Mesothelial cell of epicardium (in vitro differentiated cells): ENCODE results near the gene BARHL2. TPM values are rescaled to one million over a fixed set of nuclear protein-coding genes. Genes with fewer than 3 reads are reported as not detected.
A peak's percentile ranks its signal among the peaks of the same experiment; 100 is the strongest.

Experiments used
- DNase-seq, 2 experiments: peaks; one replicate each; pipeline ENCODE4 v3.0.0; 2021; ENCODE audit warnings: low spot score in 2 of 2; ENCODE audit not compliant: unreplicated experiment in 2 of 2
- H3K27ac Mint-ChIP-seq: 2 replicates; pipeline ENCODE4 v1.8.0; 2021; ENCODE audit warnings: mixed read lengths
- H3K27me3 Mint-ChIP-seq: 2 replicates; pipeline ENCODE4 v1.8.0; 2021; ENCODE audit warnings: low read depth, mixed read lengths
- H3K36me3 Mint-ChIP-seq: 2 replicates; pipeline ENCODE4 v1.8.0; 2021; ENCODE audit warnings: mixed read lengths
- H3K4me1 Mint-ChIP-seq: 2 replicates; pipeline ENCODE4 v1.8.0; 2021; ENCODE audit warnings: mixed read lengths
- H3K4me3 Mint-ChIP-seq: 2 replicates; pipeline ENCODE4 v1.8.0; 2021; ENCODE audit warnings: mild to moderate bottlenecking, moderate library complexity, mixed read lengths
- H3K9me3 Mint-ChIP-seq: 2 replicates; pipeline ENCODE4 v1.8.0; 2021; ENCODE audit warnings: mixed read lengths
- CTCF ChIP-seq: fragments of 200-600 bp; sonication (generic); IDR thresholded peaks from one replicate; pipeline ENCODE4 v1.5.0; 2021; ENCODE audit warnings: antibody characterized with exemption; ENCODE audit not compliant: unreplicated experiment
- total RNA-seq: library from RNA; stranded (reverse); gene quantifications from 3 replicates; pipeline ENCODE4 v1.2.1, GENCODE V29; 2021

BARHL2 gene
- total RNA-seq, 1 donor from 2014 or later, result not detected

GRCh38 chr1:90726986-90727480 lies 9.9 kb upstream of the BARHL2 start:
- Mint-ChIP-seq H3K4me1 (peaks cover 30% of the 10 kb centered on the region), H3K27ac (no peak overlapping the region), H3K27me3 (peaks cover 99% of the 10 kb centered on the region), H3K4me3 (peak overlapping the region; percentile 26), H3K9me3 (no peaks in the 10 kb centered on the region), H3K36me3 (no peaks in the 10 kb centered on the region)
- TF ChIP-seq CTCF, result no peak
- no peak for DNase-seq

- TF ChIP-seq CTCF, result no peak
- H3K27ac Mint-ChIP-seq, result no peak overlapping the region
- no peak for DNase-seq
- peaks cover 99% of the 10 kb centered on the region for H3K27me3 Mint-ChIP-seq
- peaks cover 30% of the 10 kb centered on the region for H3K4me1 Mint-ChIP-seq
- H3K9me3 Mint-ChIP-seq, result no peaks in the 10 kb centered on the region
- no peaks in the 10 kb centered on the region for H3K36me3 Mint-ChIP-seq
- peak overlapping the region; percentile 26 for H3K4me3 Mint-ChIP-seq
Measured at GRCh38 chr1:90726425-90726985, 9.4 kb upstream of the BARHL2 start.

DNA sequence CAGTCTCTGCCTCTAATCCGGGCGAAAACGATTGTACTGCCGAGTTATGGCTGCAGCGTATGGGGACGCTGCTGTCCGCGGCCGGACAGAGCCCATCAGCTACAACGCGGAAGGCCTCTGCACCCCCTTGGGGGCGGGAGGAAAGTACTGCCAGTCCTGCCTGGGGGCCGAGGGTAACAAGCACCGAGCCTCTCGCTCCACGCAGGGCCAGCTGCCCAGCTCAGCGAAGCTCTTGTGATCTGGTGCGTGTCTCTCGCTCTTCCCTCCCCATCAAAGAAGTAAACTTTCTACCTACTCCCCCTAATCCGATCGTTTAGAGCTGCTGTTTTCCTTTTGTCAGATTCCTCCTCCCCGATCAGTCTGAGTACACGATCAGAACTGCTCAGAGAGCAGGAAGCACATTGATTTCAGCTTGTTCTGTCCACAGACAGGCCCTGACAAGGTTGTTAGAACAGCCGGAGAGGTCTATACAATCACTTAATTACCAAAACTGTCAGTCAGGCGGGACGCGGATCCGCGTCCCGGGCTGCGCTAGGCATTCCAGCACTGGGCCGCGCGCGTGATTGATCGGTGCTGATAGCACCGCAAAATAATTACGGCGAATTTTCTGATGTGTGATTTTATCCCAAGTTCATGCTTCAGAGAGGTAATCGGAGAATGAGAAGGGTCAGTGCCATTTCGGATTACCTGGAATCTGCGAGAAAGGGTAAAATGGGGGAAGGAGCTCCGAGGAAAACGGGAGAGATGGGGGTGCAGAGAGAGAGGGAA lies 8.7 kb upstream of the BARHL2 start:
- Mint-ChIP-seq H3K4me3 (peak overlapping the region; percentile 29), H3K9me3 (no peaks in the 10 kb centered on the region), H3K36me3 (no peaks in the 10 kb centered on the region), H3K27ac (no peak overlapping the region), H3K4me1 (peaks cover 30% of the 10 kb centered on the region), H3K27me3 (peaks cover 99% of the 10 kb centered on the region)
- no peak for DNase-seq
- TF ChIP-seq CTCF, result no peak

GRCh38 chr1:90724926-90725656 lies 8.0 kb upstream of the BARHL2 start:
- Mint-ChIP-seq H3K27me3 (peaks cover 99% of the 10 kb centered on the region), H3K4me3 (peak overlapping the region; percentile 29), H3K27ac (no peak overlapping the region), H3K36me3 (no peaks in the 10 kb centered on the region), H3K9me3 (no peaks in the 10 kb centered on the region), H3K4me1 (peaks cover 26% of the 10 kb centered on the region)
- DNase-seq, result no peak
- no peak for TF ChIP-seq CTCF

GRCh38 chr1:90724361-90724760 lies 7.3 kb upstream of the BARHL2 start:
- no peak overlapping the region for H3K4me3 Mint-ChIP-seq
- H3K4me1 Mint-ChIP-seq, result peaks cover 22% of the 10 kb centered on the region
- H3K36me3 Mint-ChIP-seq, result no peaks in the 10 kb centered on the region
- H3K27ac Mint-ChIP-seq, result no peak overlapping the region
- DNase-seq, result no peak
- no peaks in the 10 kb centered on the region for H3K9me3 Mint-ChIP-seq
- no peak for TF ChIP-seq CTCF
- H3K27me3 Mint-ChIP-seq, result peaks cover 100% of the 10 kb centered on the region
